ENCODE measurements around the gene TGM2. TPM values are rescaled to one million over a fixed set of nuclear protein-coding genes. Genes with fewer than 3 reads are reported as not detected.

TGM2 gene
- total RNA-seq, 1 experiment from 2014 or later, result 113 TPM

GRCh38 chr20:38112261-38112929, 52.7 kb downstream of the TGM2 start:
- Histone ChIP-seq H3K27me3 (ENCODE audit: control insufficient read depth, insufficient read depth, low read length) (no peaks in the 10 kb centered on the region), H3K36me3 (ENCODE audit: control insufficient read depth, insufficient read depth, low read length) (no peaks in the 10 kb centered on the region), H3K4me1 (ENCODE audit: control insufficient read depth, insufficient read depth, low read length) (peaks cover 37% of the 10 kb centered on the region), H3K27ac (ENCODE audit: low read length) (peak overlapping the region; percentile 92), H3K9me3 (ENCODE audit: control insufficient read depth, insufficient read depth, low read depth, low read length) (no peaks in the 10 kb centered on the region), H3K4me3 (ENCODE audit: low read depth in 2 of 2, low read length in 2 of 2) (no peak overlapping the region)
- POLR2A ChIA-PET, result interaction anchor here (0.6 kb wide), 1 partner anchor 42 kb away, joined by 3 read pairs; no protein-coding TSS in a partner anchor
- intact Hi-C loops (cut with micrococcal nuclease; ENCODE audit: unreplicated experiment) (no loop called here), in situ Hi-C loops (cut with HindIII; ENCODE audit: low pct_unique_long_range_greater_than_20kb, low sequenced_read_pairs) (no loop called here)
- DNase-seq (ENCODE audit: low read depth, low spot score), result no peak
- no peak for ATAC-seq
- BruUV-seq (replicated peaks), result no TSS peak
- TF ChIP-seq SIN3A (IDR thresholded peaks at IDR 0.05; ENCODE audit: borderline replicate concordance, insufficient read depth, low read depth, low read length), result no peak
- TF ChIP-seq REST (IDR thresholded peaks at IDR 0.05; ENCODE audit: insufficient read depth in 1 of 2, low read depth in 2 of 2, low read length in 1 of 2), result no peak
- TF ChIP-seq POLR2AphosphoS5 (IDR thresholded peaks at IDR 0.05; ENCODE audit: low read depth, low read length), result no peak
- no peak for TF ChIP-seq TCF7L2 (IDR thresholded peaks at IDR 0.05; ENCODE audit: low read depth, low read length)
- TF ChIP-seq CTCF (IDR thresholded peaks at IDR 0.05), result no peak
- CTCF ChIA-PET, result interaction anchor here (0.5 kb wide), 1 partner anchor 197 kb away, joined by 11 read pairs; no protein-coding TSS in a partner anchor

GRCh38 chr20:38111366-38112232, 53.5 kb downstream of the TGM2 start:
- POLR2A ChIA-PET, result interaction anchor here (0.6 kb wide), 1 partner anchor 42 kb away, joined by 3 read pairs; no protein-coding TSS in a partner anchor
- Histone ChIP-seq H3K27ac (ENCODE audit: low read length) (peak overlapping the region; percentile 92), H3K36me3 (ENCODE audit: control insufficient read depth, insufficient read depth, low read length) (no peaks in the 10 kb centered on the region), H3K27me3 (ENCODE audit: control insufficient read depth, insufficient read depth, low read length) (no peaks in the 10 kb centered on the region), H3K4me3 (ENCODE audit: low read depth in 2 of 2, low read length in 2 of 2) (no peak overlapping the region), H3K9me3 (ENCODE audit: control insufficient read depth, insufficient read depth, low read depth, low read length) (no peaks in the 10 kb centered on the region), H3K4me1 (ENCODE audit: control insufficient read depth, insufficient read depth, low read length) (peaks cover 37% of the 10 kb centered on the region)
- no TSS peak for BruUV-seq (replicated peaks)
- ATAC-seq (no peak), DNase-seq (ENCODE audit: low read depth, low spot score) (no peak)
- CTCF ChIA-PET, result no interaction called here
- intact Hi-C loops (cut with micrococcal nuclease; ENCODE audit: unreplicated experiment), result no loop called here
- in situ Hi-C loops (cut with HindIII; ENCODE audit: low pct_unique_long_range_greater_than_20kb, low sequenced_read_pairs), result no loop called here
- TF ChIP-seq POLR2AphosphoS5 (IDR thresholded peaks at IDR 0.05; ENCODE audit: low read depth, low read length) (no peak), SIN3A (IDR thresholded peaks at IDR 0.05; ENCODE audit: borderline replicate concordance, insufficient read depth, low read depth, low read length) (no peak), REST (IDR thresholded peaks at IDR 0.05; ENCODE audit: insufficient read depth in 1 of 2, low read depth in 2 of 2, low read length in 1 of 2) (no peak), TCF7L2 (IDR thresholded peaks at IDR 0.05; ENCODE audit: low read depth, low read length) (no peak), CTCF (IDR thresholded peaks at IDR 0.05) (no peak)
